Upper lobe of left lung (tissue), 6 donors: ENCODE results near the gene CAPZB. TPM values are rescaled to one million over a fixed set of nuclear protein-coding genes. Genes with fewer than 3 reads are reported as not detected.
A peak's percentile ranks its signal among the peaks of the same experiment; 100 is the strongest.

Source experiments
- ATAC-seq, 2 donors: fragments of 200-7000 bp; cut with Tn5 transposase; one replicate each; pipeline ENCODE4 v1.9.1; 2022; ENCODE audit warnings: mild to moderate bottlenecking in 2 of 2, moderate library complexity in 2 of 2; ENCODE audit not compliant: low FRiP score in 2 of 2
- DNase-seq, 2 donors: peaks; one replicate each; pipeline ENCODE4 v3.0.0-alpha.2; 2019 to 2020
- H3K27ac ChIP-seq, 4 donors: fragments of 200-600 bp; sonication (generic); one replicate each; pipeline ENCODE4 v1.5.1; 2016 to 2019
- H3K27me3 ChIP-seq, 4 donors: fragments of 200-600 bp; sonication (generic); one replicate each; pipeline ENCODE4 v1.5.1; 2017 to 2019
- H3K36me3 ChIP-seq, 4 donors: fragments of 200-600 bp; sonication (generic); one replicate each; pipeline ENCODE4 v1.5.1; 2016 to 2019
- H3K4me1 ChIP-seq, 4 donors: fragments of 200-600 bp; sonication (generic); one replicate each; pipeline ENCODE4 v1.5.1; 2018 to 2019
- H3K4me3 ChIP-seq, 4 donors: fragments of 200-600 bp; sonication (generic); one replicate each; pipeline ENCODE4 v1.5.1; 2017 to 2019; ENCODE audit warnings: mild to moderate bottlenecking in 2 of 4, moderate library complexity in 1 of 4
- H3K9me3 ChIP-seq, 4 donors: fragments of 200-600 bp; sonication (generic); one replicate each; pipeline ENCODE4 v1.5.1; 2018 to 2019
- EP300 ChIP-seq, 4 donors: sonication (generic); formaldehyde crosslinking; IDR thresholded peaks; one replicate each; pipeline ENCODE4 v1.5.1; 2017; ENCODE audit warnings: antibody characterized with exemption in 4 of 4, control low read depth in 2 of 4
- POLR2A ChIP-seq, 4 donors: fragments of 450-650 bp; IDR thresholded peaks; one replicate each; pipeline ENCODE4 v1.5.1; 2016 to 2017; ENCODE audit warnings: antibody characterized with exemption in 4 of 4, mild to moderate bottlenecking in 2 of 4
- POLR2AphosphoS5 ChIP-seq, 2 donors: sonication (generic); formaldehyde crosslinking; IDR thresholded peaks; one replicate each; pipeline ENCODE4 v1.5.1; 2017; ENCODE audit warnings: antibody characterized with exemption in 2 of 2
- WGBS, 2 donors: methylation state at CpG; one replicate each; pipeline ENCODE4 v1.1.5; 2017 to 2018; 5-methylcytosine and 5-hydroxymethylcytosine counted together
- total RNA-seq, 6 donors: library from RNA; depleted of rRNA in 4 of 6; stranded (reverse); fragments of >200 nt in 4 of 6; gene quantifications; one replicate each; pipeline versions ENCODE4 v1.1.0 to v1.2.1, GENCODE V29; 2016 to 2021
- TF ChIP-seq, protein P1 (sequence below), 6 experiments: fragments of 450-650 bp in 4 of 6; fragments of 200-600 bp in 2 of 6; sonication (generic) in 2 of 6; IDR thresholded peaks; one replicate each; pipeline ENCODE4 v1.5.1; 2016 to 2019; ENCODE audit warnings: antibody characterized with exemption in 6 of 6
- donor health status: DM: no; HTN: no; CAD: no; lungs with moderate emphysema.
- donor health status: DM: no; HTN: yes; CAD: no; lungs with severe emphysema.

CAPZB gene
- total RNA-seq, 6 donors from 2014 or later, result 96.4 to 303 (median 144) TPM

DNA sequence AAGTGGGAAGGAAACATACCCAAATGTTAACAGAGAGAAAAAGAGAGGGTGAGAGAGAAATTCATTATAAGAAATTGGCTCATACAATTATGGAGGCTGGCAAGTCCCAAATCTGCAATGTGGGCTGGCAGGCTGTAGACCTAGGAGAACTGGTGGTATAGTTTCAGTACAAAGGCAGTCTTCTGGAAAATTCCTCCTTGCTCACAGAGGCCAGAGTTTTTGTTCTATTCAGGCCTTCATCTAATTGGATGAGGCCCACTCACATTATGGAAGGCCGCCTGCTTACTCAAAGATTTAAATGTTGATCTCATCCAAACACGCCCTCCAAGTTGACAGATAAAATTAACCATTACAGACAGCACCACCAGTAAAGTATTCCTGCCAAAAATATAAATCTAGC, 36.1 kb upstream of the CAPZB start:
- TF ChIP-seq POLR2AphosphoS5 (IDR thresholded peaks at IDR 0.05) (no peak), POLR2A (IDR thresholded peaks at IDR 0.05) (no peak), EP300 (IDR thresholded peaks at IDR 0.05) (no peak)
- TF ChIP-seq, protein P1, sequence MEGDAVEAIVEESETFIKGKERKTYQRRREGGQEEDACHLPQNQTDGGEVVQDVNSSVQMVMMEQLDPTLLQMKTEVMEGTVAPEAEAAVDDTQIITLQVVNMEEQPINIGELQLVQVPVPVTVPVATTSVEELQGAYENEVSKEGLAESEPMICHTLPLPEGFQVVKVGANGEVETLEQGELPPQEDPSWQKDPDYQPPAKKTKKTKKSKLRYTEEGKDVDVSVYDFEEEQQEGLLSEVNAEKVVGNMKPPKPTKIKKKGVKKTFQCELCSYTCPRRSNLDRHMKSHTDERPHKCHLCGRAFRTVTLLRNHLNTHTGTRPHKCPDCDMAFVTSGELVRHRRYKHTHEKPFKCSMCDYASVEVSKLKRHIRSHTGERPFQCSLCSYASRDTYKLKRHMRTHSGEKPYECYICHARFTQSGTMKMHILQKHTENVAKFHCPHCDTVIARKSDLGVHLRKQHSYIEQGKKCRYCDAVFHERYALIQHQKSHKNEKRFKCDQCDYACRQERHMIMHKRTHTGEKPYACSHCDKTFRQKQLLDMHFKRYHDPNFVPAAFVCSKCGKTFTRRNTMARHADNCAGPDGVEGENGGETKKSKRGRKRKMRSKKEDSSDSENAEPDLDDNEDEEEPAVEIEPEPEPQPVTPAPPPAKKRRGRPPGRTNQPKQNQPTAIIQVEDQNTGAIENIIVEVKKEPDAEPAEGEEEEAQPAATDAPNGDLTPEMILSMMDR (IDR thresholded peaks at IDR 0.05), result no peak
- DNase-seq (no peak), ATAC-seq (no peak)
- WGBS, 2 donors, result 93 to 100% methylated on average over 2 of the region's 2 CpGs
- Histone ChIP-seq H3K27ac (no peak overlapping the region), H3K4me1 (peaks cover 0 to 7% (median 0%) of the 10 kb centered on the region in 4 donors), H3K36me3 (no peaks in the 10 kb centered on the region), H3K27me3 (no peaks in the 10 kb centered on the region), H3K9me3 (no peaks in the 10 kb centered on the region), H3K4me3 (no peak overlapping the region)

GRCh38 chr1:19517017-19517416, 31.7 kb upstream of the CAPZB start:
- peaks cover 0 to 9% (median 0%) of the 10 kb centered on the region in 4 donors for H3K4me1 ChIP-seq
- H3K27ac ChIP-seq, result no peak overlapping the region
- no peaks in the 10 kb centered on the region for H3K36me3 ChIP-seq
- no peaks in the 10 kb centered on the region for H3K9me3 ChIP-seq
- no peaks in the 10 kb centered on the region for H3K27me3 ChIP-seq
- ATAC-seq (peak in 1 of 2 donors; percentile 35), DNase-seq (no peak)
- TF ChIP-seq, protein P1 (IDR thresholded peaks at IDR 0.05), result no peak
- TF ChIP-seq POLR2AphosphoS5 (IDR thresholded peaks at IDR 0.05) (no peak), EP300 (IDR thresholded peaks at IDR 0.05) (no peak), POLR2A (IDR thresholded peaks at IDR 0.05) (no peak)
- H3K4me3 ChIP-seq, result no peak overlapping the region

DNA sequence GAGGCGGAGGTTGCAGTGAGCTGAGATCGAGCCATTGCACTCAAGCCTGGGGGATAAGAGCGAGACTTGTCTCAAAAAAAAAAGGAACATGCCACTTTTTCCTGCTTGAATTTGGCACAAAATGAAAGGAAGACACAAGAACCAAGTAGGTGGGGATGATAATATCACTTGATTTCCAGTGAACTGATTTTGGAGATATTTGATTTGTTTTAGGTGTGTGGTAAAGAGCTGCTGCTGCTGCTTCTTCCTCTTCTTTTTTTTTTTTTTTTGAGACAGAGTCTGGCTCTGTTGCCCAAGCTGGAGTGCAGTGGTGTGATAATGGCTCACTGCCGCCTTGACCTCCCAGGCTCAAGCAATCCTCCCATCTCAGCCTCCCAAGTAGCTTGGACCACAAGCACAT, 29.9 kb upstream of the CAPZB start:
- 83 to 86% methylated on average over 4 of the region's 4 CpGs for WGBS, 2 donors
- Histone ChIP-seq H3K36me3 (no peaks in the 10 kb centered on the region), H3K27ac (no peak overlapping the region), H3K4me3 (no peak overlapping the region), H3K4me1 (peaks cover 0 to 9% (median 4%) of the 10 kb centered on the region in 4 donors), H3K27me3 (no peaks in the 10 kb centered on the region), H3K9me3 (no peaks in the 10 kb centered on the region)
- no peak for TF ChIP-seq POLR2AphosphoS5 (IDR thresholded peaks at IDR 0.05)
- TF ChIP-seq EP300 (IDR thresholded peaks at IDR 0.05), result no peak
- TF ChIP-seq POLR2A (IDR thresholded peaks at IDR 0.05), result no peak
- TF ChIP-seq, protein P1 (IDR thresholded peaks at IDR 0.05), result no peak
- ATAC-seq (no peak), DNase-seq (no peak)

GRCh38 chr1:19514391-19514831, 29.1 kb upstream of the CAPZB start:
- Histone ChIP-seq H3K27me3 (no peaks in the 10 kb centered on the region), H3K27ac (peak overlapping the region; percentile 7 to 59 (median 20)), H3K9me3 (no peaks in the 10 kb centered on the region), H3K36me3 (no peaks in the 10 kb centered on the region), H3K4me1 (peaks cover 0 to 9% (median 4%) of the 10 kb centered on the region in 4 donors), H3K4me3 (no peak overlapping the region)
- no peak for DNase-seq
- ATAC-seq, result peak; percentile 71 to 82
- 63 to 68% methylated on average over 6 to 7 of the region's 7 CpGs for WGBS, 2 donors
- TF ChIP-seq POLR2AphosphoS5 (IDR thresholded peaks at IDR 0.05) (peak in 1 of 2 donors; percentile 41), POLR2A (IDR thresholded peaks at IDR 0.05) (no peak), EP300 (IDR thresholded peaks at IDR 0.05) (no peak)
- TF ChIP-seq, protein P1 (IDR thresholded peaks at IDR 0.05), result no peak

- H3K9me3 ChIP-seq, result no peaks in the 10 kb centered on the region
- DNase-seq, result no peak
- no peak for ATAC-seq
- 33 to 50% methylated on average over 2 of the region's 2 CpGs for WGBS, 2 donors
- H3K4me3 ChIP-seq, result no peak overlapping the region
- H3K27me3 ChIP-seq, result no peaks in the 10 kb centered on the region
- no peak overlapping the region for H3K27ac ChIP-seq
- peaks cover 0 to 16% (median 7%) of the 10 kb centered on the region in 4 donors for H3K4me1 ChIP-seq
- no peaks in the 10 kb centered on the region for H3K36me3 ChIP-seq
- TF ChIP-seq, protein P1 (IDR thresholded peaks at IDR 0.05), result no peak
- TF ChIP-seq POLR2A (IDR thresholded peaks at IDR 0.05) (no peak), POLR2AphosphoS5 (IDR thresholded peaks at IDR 0.05) (no peak), EP300 (IDR thresholded peaks at IDR 0.05) (no peak)
These were observed 27.2 kb upstream of the CAPZB start for GRCh38 chr1:19512545-19512944.
